K562 (cell line): Measurements from ENCODE around the gene GIMAP1. TPM values are rescaled to one million over a fixed set of nuclear protein-coding genes. Genes with fewer than 3 reads are reported as not detected.

Source experiments
- ATAC-seq: fragments of 200-7000 bp; cut with Tn5 transposase; 3 replicates; pipeline ENCODE4 v1.9.1; 2020; ENCODE audit warnings: moderate library complexity
- BruUV-seq: library from RNA; stranded (reverse); fragments of 400-500 nt; replicated peaks from 2 replicates; lab custom pipeline; 2021; lab: Mats Ljungman, UMichigan
- CTCF ChIA-PET: fragments of 300-600 bp; formaldehyde crosslinking; extraction: SDS; loops from one replicate; lab custom pipeline; 2021; ENCODE audit warnings: low intra/inter-chr PET ratio; lab: Yijun Ruan, JAX
- POLR2A ChIA-PET: fragments of 300-600, 350-650 bp; sonication (Branson Sonifier 250); formaldehyde crosslinking; extraction: SDS; loops from one replicate; lab custom pipeline; 2021; ENCODE audit warnings: antibody characterized with exemption, inconsistent platforms; lab: Yijun Ruan, JAX
- DNase-seq, 4 experiments: peaks; one replicate each; pipeline versions ENCODE4 v3.0.0 to v3.0.0-alpha.2; 2011 to 2018; ENCODE audit warnings: low spot score in 3 of 4, mixed read lengths in 3 of 4; ENCODE audit errors: extremely low read depth in 1 of 4
- FAIRE-seq: peaks from 2 replicates; lab custom pipeline; 2011; peaks lifted over from hg19 to GRCh38; lab: Jason Lieb, UNC
- H2AFZ ChIP-seq: 2 replicates; pipeline ENCODE4 v1.6.0; 2011; ENCODE audit warnings: low read depth, low read length, control low read depth, inconsistent platforms
- H3K27ac ChIP-seq: fragments of 200-600 bp; 3 replicates; pipeline ENCODE4 v1.8.0; 2011; ENCODE audit warnings: low read depth, mild to moderate bottlenecking, control low read depth, inconsistent platforms, low read length, moderate library complexity, mixed read lengths; ENCODE audit errors: extremely low read depth
- H3K27me3 ChIP-seq, 2 experiments: fragments of 300-600 bp in 1 of 2; 2 replicates in 1 of 2; 3 replicates in 1 of 2; pipeline versions ENCODE4 v1.6.0 to v1.8.0; 2011; ENCODE audit warnings: inconsistent platforms in 2 of 2, low read length in 2 of 2, mild to moderate bottlenecking in 1 of 2, mixed read lengths in 1 of 2, moderate library complexity in 1 of 2; ENCODE audit not compliant: control insufficient read depth in 2 of 2, insufficient read depth in 2 of 2
- H3K36me3 ChIP-seq: fragments of 300-600 bp; 3 replicates; pipeline ENCODE4 v1.8.0; 2011; ENCODE audit warnings: mild to moderate bottlenecking, low read length, inconsistent platforms; ENCODE audit not compliant: control insufficient read depth, insufficient read depth
- H3K4me1 ChIP-seq, 2 experiments: fragments of 200-600 bp in 1 of 2; replicated peaks in 1 of 2; 2 replicates in 1 of 2; 3 replicates in 1 of 2; pipeline versions ENCODE4 v1.5.1 to v1.8.0; 2011; ENCODE audit warnings: inconsistent platforms in 2 of 2, low read length in 2 of 2, mild to moderate bottlenecking in 1 of 2, mixed read lengths in 1 of 2, moderate library complexity in 1 of 2; ENCODE audit not compliant: control insufficient read depth in 2 of 2, insufficient read depth in 2 of 2
- H3K4me2 ChIP-seq: 2 replicates; pipeline ENCODE4 v1.6.1; 2011; ENCODE audit warnings: low read length, control low read depth, inconsistent platforms, mixed read lengths; ENCODE audit not compliant: insufficient read depth
- H3K4me3 ChIP-seq: fragments of 200-600 bp; sonication (generic), shearing (Covaris generic); 2 replicates; pipeline ENCODE4 v1.5.1; 2016; ENCODE audit warnings: control low read depth, inconsistent platforms
- H3K79me2 ChIP-seq: fragments of 200-600 bp; 3 replicates; pipeline ENCODE4 v1.8.0; 2011; ENCODE audit warnings: low read length, inconsistent platforms; ENCODE audit not compliant: control insufficient read depth, insufficient read depth
- H3K9ac ChIP-seq, 2 experiments: 2 replicates each; pipeline versions ENCODE4 v1.6.0 to v1.6.1; 2011; ENCODE audit warnings: low read depth in 2 of 2, low read length in 2 of 2, control low read depth in 1 of 2, inconsistent platforms in 1 of 2, mild to moderate bottlenecking in 1 of 2, mixed read lengths in 1 of 2; ENCODE audit not compliant: insufficient read depth in 1 of 2
- H3K9me1 ChIP-seq: one replicate; pipeline ENCODE4 v1.6.0; 2011; ENCODE audit warnings: inconsistent platforms, mild to moderate bottlenecking, low read length, moderate library complexity; ENCODE audit not compliant: control insufficient read depth, insufficient read depth
- H3K9me3 ChIP-seq: replicated peaks from 2 replicates; pipeline ENCODE4 v1.5.1; 2011; ENCODE audit warnings: low read depth, low read length, inconsistent platforms; ENCODE audit not compliant: control insufficient read depth, insufficient read depth
- H4K20me1 ChIP-seq: replicated peaks from 2 replicates; pipeline ENCODE4 v1.6.1; 2011; ENCODE audit warnings: low read length, inconsistent platforms, mixed read lengths; ENCODE audit not compliant: control insufficient read depth, insufficient read depth
- ARID4B ChIP-seq: sonication (generic); formaldehyde crosslinking; IDR thresholded peaks from 2 replicates; pipeline ENCODE4 v1.8.0; 2022; ENCODE audit warnings: mild to moderate bottlenecking, missing genetic modification reagents
- CEBPZ ChIP-seq: fragments of 150-350 bp; IDR thresholded peaks from 2 replicates; pipeline ENCODE4 v1.6.1; 2014; ENCODE audit warnings: low read depth, mild to moderate bottlenecking, low read length, borderline replicate concordance
- CGGBP1 ChIP-seq: fragments of 250-450 bp; sonication (Bioruptor Pico); IDR thresholded peaks from 2 replicates; pipeline ENCODE4 v1.9.0; 2021; ENCODE audit warnings: mild to moderate bottlenecking
- GTF2B ChIP-seq: IDR thresholded peaks from 2 replicates; pipeline ENCODE4 v1.6.1; 2011; ENCODE audit not compliant: insufficient read length; ENCODE audit errors: extremely low read depth
- ZBED1 ChIP-seq: IDR thresholded peaks from 2 replicates; pipeline ENCODE4 v1.6.1; 2014
- WGBS: fragments of 100-300 bp; shearing (Covaris generic); methylation state at CpG from one replicate; pipeline ENCODE4 v1.1.6; 2016; ENCODE audit warnings: low coverage, mixed read lengths; ENCODE audit not compliant: insufficient coverage; ENCODE audit errors: missing lambda C conversion rate; 5-methylcytosine and 5-hydroxymethylcytosine counted together
- in situ Hi-C: fragments of 300-500 bp; cut with MboI; formaldehyde crosslinking; loops from 4 replicates; pipeline ENCODE4 v1.15.0; 2018; ENCODE audit warnings: inconsistent platforms, mixed read lengths
- intact Hi-C: fragments of 100-400 bp; cut with micrococcal nuclease; formaldehyde crosslinking; loops from 2 replicates; pipeline ENCODE4 v1.14.2; 2022
- polyA plus RNA-seq, 8 experiments: library from polyadenylated mRNA; depleted of rRNA in 4 of 8; stranded (reverse) in 5 of 8; unstranded in 3 of 8; fragments of >200 nt; fragmentation: Nextera tagmentation in 2 of 8; fragmentation: Illumina TruSeq in 1 of 8; extraction: Ambion mirVana in 2 of 8; extraction: Trizol in 1 of 8; gene quantifications; 2 replicates each; pipeline versions ENCODE4 v1.2.1 to v1.2.3, GENCODE V29; 2011 to 2014; ENCODE audit warnings: inconsistent platforms in 1 of 8, missing spikeins in 1 of 8
- total RNA-seq, 7 experiments: library from RNA; depleted of rRNA in 6 of 7; stranded (reverse); fragments of >200 nt in 6 of 7; fragmentation: Illumina TruSeq in 2 of 7; extraction: Trizol in 2 of 7; gene quantifications; 2 replicates each; pipeline versions ENCODE4 v1.2.1 to v1.2.3, GENCODE V29; 2011 to 2021; ENCODE audit warnings: low replicate concordance in 1 of 7

The GIMAP1 gene
- total and polyA plus RNA-seq, 9 of the 15 experiments (the other 6 are each of a cell fraction or from before 2014, with no cell fraction given), result 0.04 to 0.13 TPM; not detected in 7

GRCh38 chr7:150722431-150722931 lies 6.1 kb downstream of the GIMAP1 start (continued):
- no peak for TF ChIP-seq ARID4B (CRISPR knock-in tag)

- Histone ChIP-seq H3K9me3 (no peaks in the 10 kb centered on the region), H2AFZ (no peak overlapping the region), H3K9ac (no peak overlapping the region), H3K27me3 (peaks cover 27 to 35% of the 10 kb centered on the region in 2 experiments), H3K4me3 (no peak overlapping the region), H3K4me2 (no peak overlapping the region), H3K36me3 (no peaks in the 10 kb centered on the region), H3K79me2 (no peaks in the 10 kb centered on the region), H4K20me1 (no peaks in the 10 kb centered on the region), H3K27ac (no peak overlapping the region), H3K9me1 (no peaks in the 10 kb centered on the region), H3K4me1 (peaks cover 0 to 8% of the 10 kb centered on the region in 2 experiments; a peak in 1 of 5 replicates)
- no TSS peak for BruUV-seq
- no peak for ATAC-seq
- intact Hi-C loops (no loop called here), in situ Hi-C loops (no loop called here)
- DNase-seq, result no peak
- no peak for FAIRE-seq
- POLR2A ChIA-PET, result interaction anchor here (0.6 kb wide), 1 partner anchor 9 kb away, joined by 3 read pairs; no protein-coding TSS in a partner anchor
- TF ChIP-seq GTF2B, result no peak
- TF ChIP-seq CEBPZ, result no peak
- no peak for TF ChIP-seq ZBED1
- TF ChIP-seq CGGBP1 (CRISPR knock-in tag), result no peak
- 7% methylated on average over 1 of the region's 1 CpG for WGBS
- CTCF ChIA-PET, result no interaction called here
These were observed 7.1 kb downstream of the GIMAP1 start for GRCh38 chr7:150723467-150723866.
